Measurements from ENCODE around the gene DAAM2. TPM values are rescaled to one million over a fixed set of nuclear protein-coding genes. Genes with fewer than 3 reads are reported as not detected.
A peak's percentile ranks its signal among the peaks of the same experiment; 100 is the strongest.

The DAAM2 gene
- total RNA-seq, 1 experiment from 2014 or later, result not detected

- ChIA-PET POLR2A (interaction anchor here (0.6 to 1.5 kb wide), 2 partner anchors 20 to 1123 kb away, joined by 3 read pairs; no protein-coding TSS in a partner anchor), CTCF (interaction anchor here (0.7 kb wide), 2 partner anchors 423 to 602 kb away, joined by 3 to 4 read pairs; no protein-coding TSS in a partner anchor)
- H3K4me3 Mint-ChIP-seq (ENCODE audit: unreplicated experiment), result no peak overlapping the region
- H3K4me1 Mint-ChIP-seq (ENCODE audit: insufficient read depth, unreplicated experiment), result peaks cover 40% of the 10 kb centered on the region
- H3K9me3 Mint-ChIP-seq (ENCODE audit: unreplicated experiment), result no peaks in the 10 kb centered on the region
- no peaks in the 10 kb centered on the region for H3K27me3 Mint-ChIP-seq (ENCODE audit: insufficient read depth, unreplicated experiment)
- peaks cover 6% of the 10 kb centered on the region for H3K36me3 Mint-ChIP-seq (ENCODE audit: insufficient read depth, unreplicated experiment)
- TF ChIP-seq CTCF (IDR thresholded peaks at IDR 0.05; ENCODE audit: unreplicated experiment), result no peak
- intact Hi-C loops (cut with micrococcal nuclease), result no loop called here
- no TSS peak for BruUV-seq (replicated peaks)
- DNase-seq (ENCODE audit: unreplicated experiment), result no peak
- no peak overlapping the region for H3K27ac Mint-ChIP-seq (ENCODE audit: low read depth, unreplicated experiment)
Measured at GRCh38 chr6:39930540-39930939, 138.4 kb downstream of the DAAM2 start.

- no peaks in the 10 kb centered on the region for H3K9me3 Mint-ChIP-seq (ENCODE audit: unreplicated experiment)
- peaks cover under 1% of the 10 kb centered on the region for H3K27me3 Mint-ChIP-seq (ENCODE audit: insufficient read depth, unreplicated experiment)
- no peak overlapping the region for H3K27ac Mint-ChIP-seq (ENCODE audit: low read depth, unreplicated experiment)
- no peak overlapping the region for H3K4me3 Mint-ChIP-seq (ENCODE audit: unreplicated experiment)
- CTCF ChIA-PET, result interaction anchor here (1.6 kb wide), 1 partner anchor 39 kb away, joined by 5 read pairs; no protein-coding TSS in a partner anchor
- intact Hi-C loops (cut with micrococcal nuclease), result no loop called here
- peaks cover 37% of the 10 kb centered on the region for H3K4me1 Mint-ChIP-seq (ENCODE audit: insufficient read depth, unreplicated experiment)
- no TSS peak for BruUV-seq (replicated peaks)
- DNase-seq (ENCODE audit: unreplicated experiment), result no peak
- peaks cover 6% of the 10 kb centered on the region for H3K36me3 Mint-ChIP-seq (ENCODE audit: insufficient read depth, unreplicated experiment)
- POLR2A ChIA-PET, result no interaction called here
- TF ChIP-seq CTCF (IDR thresholded peaks at IDR 0.05; ENCODE audit: unreplicated experiment), result no peak
Measured at GRCh38 chr6:39931607-39932006, 139.4 kb downstream of the DAAM2 start.

GRCh38 chr6:39932386-39932910 is 140.3 kb downstream of the DAAM2 start:
- H3K9me3 Mint-ChIP-seq (ENCODE audit: unreplicated experiment), result no peaks in the 10 kb centered on the region
- ChIA-PET POLR2A (no interaction called here), CTCF (interaction anchor here (0.7 to 1.6 kb wide), 3 partner anchors 22 to 1285 kb away, joined by 3 to 5 read pairs (median 4); no protein-coding TSS in a partner anchor)
- no peak for TF ChIP-seq CTCF (IDR thresholded peaks at IDR 0.05; ENCODE audit: unreplicated experiment)
- no peak overlapping the region for H3K27ac Mint-ChIP-seq (ENCODE audit: low read depth, unreplicated experiment)
- DNase-seq (ENCODE audit: unreplicated experiment), result no peak
- peaks cover 9% of the 10 kb centered on the region for H3K27me3 Mint-ChIP-seq (ENCODE audit: insufficient read depth, unreplicated experiment)
- no peaks in the 10 kb centered on the region for H3K36me3 Mint-ChIP-seq (ENCODE audit: insufficient read depth, unreplicated experiment)
- H3K4me3 Mint-ChIP-seq (ENCODE audit: unreplicated experiment), result no peak overlapping the region
- BruUV-seq (replicated peaks), result no TSS peak
- intact Hi-C loops (cut with micrococcal nuclease), result no loop called here
- peaks cover 29% of the 10 kb centered on the region for H3K4me1 Mint-ChIP-seq (ENCODE audit: insufficient read depth, unreplicated experiment)

DNA sequence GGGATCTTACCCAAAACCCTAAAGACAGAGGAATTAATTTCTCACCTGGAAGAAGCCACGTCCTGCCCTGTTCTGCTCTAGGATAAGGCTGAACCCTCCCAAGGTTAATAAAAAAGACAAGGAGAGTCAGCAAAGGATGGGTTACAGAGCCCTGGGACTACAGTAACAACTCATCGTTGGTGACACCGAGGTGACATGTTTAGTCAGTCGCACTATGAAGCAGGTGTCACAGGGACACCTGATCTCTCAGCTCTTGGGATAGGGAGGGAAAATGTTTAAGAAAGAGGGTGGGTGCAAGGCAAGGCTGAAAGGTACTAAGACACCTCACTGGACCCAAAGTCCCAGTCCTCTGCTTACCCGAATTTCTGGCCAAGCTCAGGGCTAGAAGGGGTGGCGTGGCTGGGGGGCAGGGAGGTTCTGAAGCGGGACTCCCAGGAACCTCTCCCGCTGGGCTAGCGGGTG is 141.5 kb downstream of the DAAM2 start:
- no peak for DNase-seq (ENCODE audit: unreplicated experiment)
- peaks cover 24% of the 10 kb centered on the region for H3K4me1 Mint-ChIP-seq (ENCODE audit: insufficient read depth, unreplicated experiment)
- H3K36me3 Mint-ChIP-seq (ENCODE audit: insufficient read depth, unreplicated experiment), result no peaks in the 10 kb centered on the region
- peaks cover 10% of the 10 kb centered on the region for H3K27me3 Mint-ChIP-seq (ENCODE audit: insufficient read depth, unreplicated experiment)
- ChIA-PET CTCF (no interaction called here), POLR2A (interaction anchor here (1.2 to 2.5 kb wide), 2 partner anchors 9 to 13 kb away, joined by 3 to 7 read pairs; no protein-coding TSS in a partner anchor)
- no TSS peak for BruUV-seq (replicated peaks)
- H3K9me3 Mint-ChIP-seq (ENCODE audit: unreplicated experiment), result no peaks in the 10 kb centered on the region
- peak overlapping the region; percentile 74 for H3K4me3 Mint-ChIP-seq (ENCODE audit: unreplicated experiment)
- H3K27ac Mint-ChIP-seq (ENCODE audit: low read depth, unreplicated experiment), result no peak overlapping the region
- TF ChIP-seq CTCF (IDR thresholded peaks at IDR 0.05; ENCODE audit: unreplicated experiment), result no peak
- intact Hi-C loops (cut with micrococcal nuclease), result no loop called here
